Vagina (tissue), 2 donors: ENCODE measurements around the gene AZGP1. TPM values are rescaled to one million over a fixed set of nuclear protein-coding genes. Genes with fewer than 3 reads are reported as not detected.
"Not testable (repeated sequence)": the region's sequence is repeated elsewhere in the genome, so short reads cannot be mapped to it uniquely, and the experiment has no call there.

Source experiments
- DNase-seq, 2 donors: peaks; one replicate each; pipeline ENCODE4 v3.0.0-alpha.2; 2017; ENCODE audit errors: extremely low spot score in 2 of 2
- H3K27ac ChIP-seq: fragments of 200-600 bp; sonication (generic); one replicate; pipeline ENCODE4 v1.5.1; 2019
- H3K27me3 ChIP-seq: fragments of 200-600 bp; sonication (generic); one replicate; pipeline ENCODE4 v1.5.1; 2019
- H3K36me3 ChIP-seq, 2 donors: fragments of 200-600 bp; sonication (generic); one replicate each; pipeline ENCODE4 v1.5.1; 2017 to 2019
- H3K4me1 ChIP-seq: fragments of 200-600 bp; sonication (generic); one replicate; pipeline ENCODE4 v1.5.1; 2019
- H3K4me3 ChIP-seq, 2 donors: fragments of 200-600 bp; sonication (generic); 1 replicate in 1 of 2; 2 replicates in 1 of 2; pipeline ENCODE4 v1.5.1; 2016 to 2019
- H3K9me3 ChIP-seq: fragments of 200-600 bp; sonication (generic); one replicate; pipeline ENCODE4 v1.5.1; 2019
- POLR2A ChIP-seq, 2 donors: fragments of 450-650 bp; IDR thresholded peaks; one replicate each; pipeline ENCODE4 v1.6.1; 2017; ENCODE audit warnings: antibody characterized with exemption in 2 of 2, mild to moderate bottlenecking in 2 of 2, moderate library complexity in 2 of 2
- POLR2AphosphoS5 ChIP-seq, 2 donors: sonication (generic); formaldehyde crosslinking; IDR thresholded peaks; one replicate each; pipeline ENCODE4 v1.9.0; 2017; ENCODE audit warnings: antibody characterized with exemption in 2 of 2, mild to moderate bottlenecking in 2 of 2, low read depth in 1 of 2; ENCODE audit not compliant: insufficient read depth in 1 of 2
- intact Hi-C: fragments of 100-400 bp; cut with DNase I; formaldehyde crosslinking; loops from one replicate; pipeline ENCODE4 v1.15.1; 2023
- total RNA-seq: library from RNA; depleted of rRNA; stranded (reverse); fragments of >200 nt; gene quantifications from one replicate; pipeline ENCODE4 v1.2.3, GENCODE V29; 2016
- TF ChIP-seq, protein P1 (sequence below), 3 experiments: fragments of 450-650 bp in 2 of 3; fragments of 200-600 bp in 1 of 3; sonication (generic) in 1 of 3; IDR thresholded peaks; one replicate each; pipeline ENCODE4 v1.5.1; 2017 to 2019; ENCODE audit warnings: antibody characterized with exemption in 3 of 3, mild to moderate bottlenecking in 2 of 3, moderate library complexity in 2 of 3

Gene AZGP1
- total RNA-seq, 1 donor from 2014 or later: 2.7 TPM

- H3K4me1 ChIP-seq: no peaks in the 10 kb centered on the region
- TF ChIP-seq POLR2A (IDR thresholded peaks at IDR 0.05): no peak
- TF ChIP-seq, protein P1, sequence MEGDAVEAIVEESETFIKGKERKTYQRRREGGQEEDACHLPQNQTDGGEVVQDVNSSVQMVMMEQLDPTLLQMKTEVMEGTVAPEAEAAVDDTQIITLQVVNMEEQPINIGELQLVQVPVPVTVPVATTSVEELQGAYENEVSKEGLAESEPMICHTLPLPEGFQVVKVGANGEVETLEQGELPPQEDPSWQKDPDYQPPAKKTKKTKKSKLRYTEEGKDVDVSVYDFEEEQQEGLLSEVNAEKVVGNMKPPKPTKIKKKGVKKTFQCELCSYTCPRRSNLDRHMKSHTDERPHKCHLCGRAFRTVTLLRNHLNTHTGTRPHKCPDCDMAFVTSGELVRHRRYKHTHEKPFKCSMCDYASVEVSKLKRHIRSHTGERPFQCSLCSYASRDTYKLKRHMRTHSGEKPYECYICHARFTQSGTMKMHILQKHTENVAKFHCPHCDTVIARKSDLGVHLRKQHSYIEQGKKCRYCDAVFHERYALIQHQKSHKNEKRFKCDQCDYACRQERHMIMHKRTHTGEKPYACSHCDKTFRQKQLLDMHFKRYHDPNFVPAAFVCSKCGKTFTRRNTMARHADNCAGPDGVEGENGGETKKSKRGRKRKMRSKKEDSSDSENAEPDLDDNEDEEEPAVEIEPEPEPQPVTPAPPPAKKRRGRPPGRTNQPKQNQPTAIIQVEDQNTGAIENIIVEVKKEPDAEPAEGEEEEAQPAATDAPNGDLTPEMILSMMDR (IDR thresholded peaks at IDR 0.05): no peak
- TF ChIP-seq POLR2AphosphoS5 (IDR thresholded peaks at IDR 0.05; ENCODE audit: insufficient read depth in 1 of 2, low read depth in 1 of 2): no peak
- no peak overlapping the region for H3K27ac ChIP-seq
- H3K27me3 ChIP-seq: no peaks in the 10 kb centered on the region
- no peaks in the 10 kb centered on the region for H3K9me3 ChIP-seq
- intact Hi-C loops: no loop called here
- H3K4me3 ChIP-seq: no peak overlapping the region
- no peak for DNase-seq
- H3K36me3 ChIP-seq: no peaks in the 10 kb centered on the region
Observed at GRCh38 chr7:99947608-99948007, 28.2 kb downstream of the AZGP1 start.

- no peak overlapping the region for H3K4me3 ChIP-seq
- intact Hi-C loops: loop anchor here (1.0 kb wide), 1 partner anchor 37 kb away; no protein-coding TSS in a partner anchor
- no peak overlapping the region for H3K27ac ChIP-seq
- no peak for TF ChIP-seq POLR2A (IDR thresholded peaks at IDR 0.05)
- TF ChIP-seq, protein P1 (IDR thresholded peaks at IDR 0.05): no peak
- TF ChIP-seq POLR2AphosphoS5 (IDR thresholded peaks at IDR 0.05; ENCODE audit: insufficient read depth in 1 of 2, low read depth in 1 of 2): no peak
- no peaks in the 10 kb centered on the region for H3K36me3 ChIP-seq
- H3K9me3 ChIP-seq: no peaks in the 10 kb centered on the region
- H3K4me1 ChIP-seq: no peaks in the 10 kb centered on the region
- no peak for DNase-seq
- H3K27me3 ChIP-seq: no peaks in the 10 kb centered on the region
Observed at GRCh38 chr7:99944497-99945070, 31.2 kb downstream of the AZGP1 start.

DNA sequence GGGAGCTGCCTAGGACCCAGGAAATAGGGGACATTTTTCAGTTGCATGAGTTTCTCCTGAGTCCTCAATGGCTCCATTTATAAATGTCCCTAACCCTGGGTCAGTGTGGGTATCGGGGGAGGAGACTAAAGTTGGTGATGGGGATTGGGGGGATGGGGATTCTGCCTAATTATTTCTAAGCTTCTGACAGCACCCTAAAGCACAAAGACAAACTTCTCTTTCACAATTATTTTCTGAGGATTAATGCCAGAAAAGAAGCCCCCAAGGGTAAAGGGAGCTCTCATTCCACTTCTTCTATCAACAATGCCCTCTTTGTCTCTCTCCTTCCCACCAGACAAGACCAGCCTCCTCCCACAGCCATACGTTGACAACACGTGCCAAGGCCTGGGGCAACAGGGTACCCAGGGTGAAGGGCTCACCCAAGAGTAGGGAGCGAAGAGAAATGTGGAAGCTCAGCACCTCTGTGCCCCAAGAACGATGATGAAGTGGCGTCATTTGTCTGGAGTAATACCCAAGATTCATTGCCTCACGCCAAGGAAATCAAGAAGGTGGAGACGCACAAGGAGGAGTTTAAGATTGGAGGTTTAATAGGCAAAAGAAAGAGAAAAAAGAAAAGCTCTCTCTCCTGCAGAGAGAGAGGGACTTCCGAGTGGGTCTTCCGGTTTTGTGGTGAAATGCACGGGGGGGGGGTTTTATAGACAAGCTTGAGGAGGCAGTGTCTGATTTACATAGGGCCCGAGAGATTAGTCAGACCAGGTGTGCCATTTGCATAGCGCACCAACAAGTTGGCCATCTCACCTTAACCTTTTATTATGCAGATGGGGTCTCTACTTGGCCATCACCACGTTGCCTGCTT lies 32.0 kb downstream of the AZGP1 start:
- H3K9me3 ChIP-seq: no peaks in the 10 kb centered on the region
- no peaks in the 10 kb centered on the region for H3K36me3 ChIP-seq
- no peak for TF ChIP-seq POLR2AphosphoS5 (IDR thresholded peaks at IDR 0.05; ENCODE audit: insufficient read depth in 1 of 2, low read depth in 1 of 2)
- TF ChIP-seq, protein P1 (IDR thresholded peaks at IDR 0.05): no peak
- no peak for TF ChIP-seq POLR2A (IDR thresholded peaks at IDR 0.05)
- H3K4me3 ChIP-seq: no peak overlapping the region
- intact Hi-C loops: no loop called here
- H3K27ac ChIP-seq: no peak overlapping the region
- H3K27me3 ChIP-seq: no peaks in the 10 kb centered on the region
- no peaks in the 10 kb centered on the region for H3K4me1 ChIP-seq
- DNase-seq: no peak

DNA sequence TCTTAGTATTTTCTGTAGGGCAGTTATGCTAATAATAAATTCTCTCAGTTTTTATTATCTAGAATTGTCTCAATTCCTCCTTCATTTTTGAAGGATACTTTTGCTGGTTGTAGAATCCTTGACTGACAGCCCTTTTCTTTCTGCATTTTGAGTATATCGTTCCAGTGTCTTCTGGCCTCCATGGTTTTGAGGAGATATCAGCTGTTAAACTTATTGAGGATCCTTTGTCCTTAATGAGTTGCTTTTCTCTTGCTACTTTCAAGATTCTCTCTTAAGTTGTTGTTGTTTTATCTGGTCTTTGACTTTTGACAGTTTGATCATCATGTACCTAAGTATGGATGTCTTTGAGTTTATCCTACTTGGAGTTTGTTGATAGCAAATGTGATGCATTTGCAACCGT lies 37.5 kb downstream of the AZGP1 start:
- Histone ChIP-seq H3K27me3 (no peaks in the 10 kb centered on the region), H3K36me3 (no peaks in the 10 kb centered on the region), H3K4me1 (no peaks in the 10 kb centered on the region), H3K9me3 (no peaks in the 10 kb centered on the region), H3K27ac (no peak overlapping the region), H3K4me3 (no peak overlapping the region)
- TF ChIP-seq POLR2A (IDR thresholded peaks at IDR 0.05) (no peak), POLR2AphosphoS5 (IDR thresholded peaks at IDR 0.05; ENCODE audit: insufficient read depth in 1 of 2, low read depth in 1 of 2) (no peak)
- TF ChIP-seq, protein P1 (IDR thresholded peaks at IDR 0.05): no peak
- no peak for DNase-seq
- intact Hi-C loops: no loop called here

GRCh38 chr7:99935009-99935408 lies 40.8 kb downstream of the AZGP1 start:
- H3K27ac ChIP-seq, H3K4me1 ChIP-seq, H3K27me3 ChIP-seq, H3K4me3 ChIP-seq, DNase-seq, intact Hi-C loops, H3K36me3 ChIP-seq, H3K9me3 ChIP-seq: not testable (repeated sequence)
